Upper lobe of left lung (tissue), 6 donors: ENCODE measurements around the gene LRRFIP1. TPM values are rescaled to one million over a fixed set of nuclear protein-coding genes. Genes with fewer than 3 reads are reported as not detected.

Experiments
- ATAC-seq, 2 donors: fragments of 200-7000 bp; cut with Tn5 transposase; one replicate each; pipeline ENCODE4 v1.9.1; 2022; ENCODE audit warnings: mild to moderate bottlenecking in 2 of 2, moderate library complexity in 2 of 2; ENCODE audit not compliant: low FRiP score in 2 of 2
- DNase-seq, 2 donors: peaks; one replicate each; pipeline ENCODE4 v3.0.0-alpha.2; 2019 to 2020
- H3K27ac ChIP-seq, 4 donors: fragments of 200-600 bp; sonication (generic); one replicate each; pipeline ENCODE4 v1.5.1; 2016 to 2019
- H3K27me3 ChIP-seq, 4 donors: fragments of 200-600 bp; sonication (generic); one replicate each; pipeline ENCODE4 v1.5.1; 2017 to 2019
- H3K36me3 ChIP-seq, 4 donors: fragments of 200-600 bp; sonication (generic); one replicate each; pipeline ENCODE4 v1.5.1; 2016 to 2019
- H3K4me1 ChIP-seq, 4 donors: fragments of 200-600 bp; sonication (generic); one replicate each; pipeline ENCODE4 v1.5.1; 2018 to 2019
- H3K4me3 ChIP-seq, 4 donors: fragments of 200-600 bp; sonication (generic); one replicate each; pipeline ENCODE4 v1.5.1; 2017 to 2019; ENCODE audit warnings: mild to moderate bottlenecking in 2 of 4, moderate library complexity in 1 of 4
- H3K9me3 ChIP-seq, 4 donors: fragments of 200-600 bp; sonication (generic); one replicate each; pipeline ENCODE4 v1.5.1; 2018 to 2019
- EP300 ChIP-seq, 4 donors: sonication (generic); formaldehyde crosslinking; IDR thresholded peaks; one replicate each; pipeline ENCODE4 v1.5.1; 2017; ENCODE audit warnings: antibody characterized with exemption in 4 of 4, control low read depth in 2 of 4
- POLR2A ChIP-seq, 4 donors: fragments of 450-650 bp; IDR thresholded peaks; one replicate each; pipeline ENCODE4 v1.5.1; 2016 to 2017; ENCODE audit warnings: antibody characterized with exemption in 4 of 4, mild to moderate bottlenecking in 2 of 4
- POLR2AphosphoS5 ChIP-seq, 2 donors: sonication (generic); formaldehyde crosslinking; IDR thresholded peaks; one replicate each; pipeline ENCODE4 v1.5.1; 2017; ENCODE audit warnings: antibody characterized with exemption in 2 of 2
- WGBS, 2 donors: methylation state at CpG; one replicate each; pipeline ENCODE4 v1.1.5; 2017 to 2018; 5-methylcytosine and 5-hydroxymethylcytosine counted together
- total RNA-seq, 6 donors: library from RNA; depleted of rRNA in 4 of 6; stranded (reverse); fragments of >200 nt in 4 of 6; gene quantifications; one replicate each; pipeline versions ENCODE4 v1.1.0 to v1.2.1, GENCODE V29; 2016 to 2021
- TF ChIP-seq, protein P1 (sequence below), 6 experiments: fragments of 450-650 bp in 4 of 6; fragments of 200-600 bp in 2 of 6; sonication (generic) in 2 of 6; IDR thresholded peaks; one replicate each; pipeline ENCODE4 v1.5.1; 2016 to 2019; ENCODE audit warnings: antibody characterized with exemption in 6 of 6
- donor health status: DM: no; HTN: no; CAD: no; lungs with moderate emphysema.
- donor health status: DM: no; HTN: yes; CAD: no; lungs with severe emphysema.

Gene LRRFIP1
- total RNA-seq, 6 donors from 2014 or later = 185 to 291 (median 242) TPM

DNA sequence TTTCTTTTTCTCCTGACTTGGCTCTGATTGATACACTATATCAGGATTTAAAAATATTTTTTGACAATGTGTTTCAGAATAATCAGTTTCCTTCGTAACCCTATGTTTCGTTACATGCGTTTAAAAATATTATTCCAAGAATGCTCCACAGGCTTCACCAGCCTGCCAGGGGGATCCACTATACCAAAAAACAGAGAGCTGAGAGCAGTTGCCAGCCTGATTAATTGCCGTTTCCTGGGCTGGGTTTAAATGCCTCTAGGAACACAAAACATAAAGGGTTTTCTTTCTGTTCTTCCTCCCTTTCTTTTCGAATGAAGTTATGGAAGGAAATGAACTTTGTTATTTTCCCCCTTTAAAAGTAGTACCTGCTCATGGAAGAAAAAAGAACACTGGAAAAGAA is 47.9 kb downstream of the LRRFIP1 start:
- H3K4me1 ChIP-seq = peaks cover 64 to 68% (median 66%) of the 10 kb centered on the region in 4 donors
- no peak for ATAC-seq
- 40 to 49% methylated on average over 5 of the region's 5 CpGs for WGBS, 2 donors

GRCh38 chr2:237680702-237681478 is 53.5 kb downstream of the LRRFIP1 start:
- DNase-seq (no peak), ATAC-seq (no peak)
- Histone ChIP-seq H3K36me3 (no peaks in the 10 kb centered on the region), H3K9me3 (no peaks in the 10 kb centered on the region), H3K27me3 (no peaks in the 10 kb centered on the region), H3K4me3 (no peak overlapping the region), H3K27ac (peak overlapping the region; percentile 19 to 43 (median 40)), H3K4me1 (peaks cover 32 to 44% (median 38%) of the 10 kb centered on the region in 4 donors)
- 67 to 74% methylated on average over 8 of the region's 8 CpGs for WGBS, 2 donors
- TF ChIP-seq, protein P1, sequence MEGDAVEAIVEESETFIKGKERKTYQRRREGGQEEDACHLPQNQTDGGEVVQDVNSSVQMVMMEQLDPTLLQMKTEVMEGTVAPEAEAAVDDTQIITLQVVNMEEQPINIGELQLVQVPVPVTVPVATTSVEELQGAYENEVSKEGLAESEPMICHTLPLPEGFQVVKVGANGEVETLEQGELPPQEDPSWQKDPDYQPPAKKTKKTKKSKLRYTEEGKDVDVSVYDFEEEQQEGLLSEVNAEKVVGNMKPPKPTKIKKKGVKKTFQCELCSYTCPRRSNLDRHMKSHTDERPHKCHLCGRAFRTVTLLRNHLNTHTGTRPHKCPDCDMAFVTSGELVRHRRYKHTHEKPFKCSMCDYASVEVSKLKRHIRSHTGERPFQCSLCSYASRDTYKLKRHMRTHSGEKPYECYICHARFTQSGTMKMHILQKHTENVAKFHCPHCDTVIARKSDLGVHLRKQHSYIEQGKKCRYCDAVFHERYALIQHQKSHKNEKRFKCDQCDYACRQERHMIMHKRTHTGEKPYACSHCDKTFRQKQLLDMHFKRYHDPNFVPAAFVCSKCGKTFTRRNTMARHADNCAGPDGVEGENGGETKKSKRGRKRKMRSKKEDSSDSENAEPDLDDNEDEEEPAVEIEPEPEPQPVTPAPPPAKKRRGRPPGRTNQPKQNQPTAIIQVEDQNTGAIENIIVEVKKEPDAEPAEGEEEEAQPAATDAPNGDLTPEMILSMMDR (IDR thresholded peaks at IDR 0.05) = no peak
- TF ChIP-seq EP300 (IDR thresholded peaks at IDR 0.05) = no peak
- no peak for TF ChIP-seq POLR2AphosphoS5 (IDR thresholded peaks at IDR 0.05)
- no peak for TF ChIP-seq POLR2A (IDR thresholded peaks at IDR 0.05)

More for the DNA sequence above, 47.9 kb downstream of the LRRFIP1 start:
- H3K9me3 ChIP-seq = no peaks in the 10 kb centered on the region
- DNase-seq = no peak
- peak overlapping the region; percentile 83 to 89 (median 86) for H3K27ac ChIP-seq
- H3K4me3 ChIP-seq = peak overlapping the region in 3 of 4 donors; percentile 9 to 38 (median 27)
- no peaks in the 10 kb centered on the region for H3K27me3 ChIP-seq
- no peak for TF ChIP-seq POLR2AphosphoS5 (IDR thresholded peaks at IDR 0.05)
- no peak for TF ChIP-seq EP300 (IDR thresholded peaks at IDR 0.05)
- no peak for TF ChIP-seq POLR2A (IDR thresholded peaks at IDR 0.05)
- TF ChIP-seq, protein P1 (IDR thresholded peaks at IDR 0.05) = no peak
- H3K36me3 ChIP-seq = no peaks in the 10 kb centered on the region

DNA sequence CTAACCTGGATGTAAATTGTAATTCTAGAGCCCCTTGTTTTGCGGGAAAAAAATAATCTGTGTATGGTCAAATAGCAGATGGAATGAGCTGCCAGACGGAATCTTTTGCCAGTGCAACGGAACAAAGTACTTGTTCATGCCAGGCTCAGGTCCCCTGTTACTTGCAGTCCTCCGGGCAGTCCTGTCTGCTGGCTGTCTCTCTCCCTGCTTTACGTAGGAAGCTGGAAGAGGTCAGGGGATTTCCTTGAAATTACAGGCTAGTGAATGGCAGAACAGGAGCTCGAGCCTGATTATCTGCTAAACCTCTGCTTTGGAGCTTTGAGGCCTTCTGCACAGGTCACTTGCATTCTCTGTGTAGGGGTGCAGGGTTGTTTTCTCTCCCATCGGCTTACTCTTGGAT is 54.8 kb downstream of the LRRFIP1 start:
- no peaks in the 10 kb centered on the region for H3K9me3 ChIP-seq
- peak overlapping the region; percentile 5 to 58 (median 24) for H3K27ac ChIP-seq
- H3K4me1 ChIP-seq = peaks cover 26 to 43% (median 36%) of the 10 kb centered on the region in 4 donors
- H3K4me3 ChIP-seq = no peak overlapping the region
- H3K27me3 ChIP-seq = no peaks in the 10 kb centered on the region
- TF ChIP-seq POLR2AphosphoS5 (IDR thresholded peaks at IDR 0.05) (no peak), POLR2A (IDR thresholded peaks at IDR 0.05) (no peak), EP300 (IDR thresholded peaks at IDR 0.05) (no peak)
- TF ChIP-seq, protein P1 (IDR thresholded peaks at IDR 0.05) = no peak
- H3K36me3 ChIP-seq = no peaks in the 10 kb centered on the region
- WGBS, 2 donors = 71 to 79% methylated on average over 7 of the region's 7 CpGs
- no peak for ATAC-seq
- no peak for DNase-seq

GRCh38 chr2:237682856-237683670 is 55.7 kb downstream of the LRRFIP1 start:
- Histone ChIP-seq H3K4me3 (peak overlapping the region in 1 of 4 donors; percentile 11), H3K4me1 (peaks cover 26 to 43% (median 35%) of the 10 kb centered on the region in 4 donors), H3K27me3 (no peaks in the 10 kb centered on the region), H3K27ac (peak overlapping the region; percentile 5 to 58 (median 24)), H3K36me3 (no peaks in the 10 kb centered on the region), H3K9me3 (no peaks in the 10 kb centered on the region)
- TF ChIP-seq EP300 (IDR thresholded peaks at IDR 0.05) (no peak), POLR2A (IDR thresholded peaks at IDR 0.05) (peak in 1 of 4 donors; percentile 23), POLR2AphosphoS5 (IDR thresholded peaks at IDR 0.05) (peak in 1 of 2 donors; percentile 55)
- TF ChIP-seq, protein P1 (IDR thresholded peaks at IDR 0.05) = no peak
- DNase-seq (peak; percentile 64 to 78), ATAC-seq (peak in 1 of 2 donors; percentile 64)
- WGBS, 2 donors = 55 to 62% methylated on average over 14 to 18 of the region's 18 CpGs
